ENCODE data around the gene ACVR2A.

DNA sequence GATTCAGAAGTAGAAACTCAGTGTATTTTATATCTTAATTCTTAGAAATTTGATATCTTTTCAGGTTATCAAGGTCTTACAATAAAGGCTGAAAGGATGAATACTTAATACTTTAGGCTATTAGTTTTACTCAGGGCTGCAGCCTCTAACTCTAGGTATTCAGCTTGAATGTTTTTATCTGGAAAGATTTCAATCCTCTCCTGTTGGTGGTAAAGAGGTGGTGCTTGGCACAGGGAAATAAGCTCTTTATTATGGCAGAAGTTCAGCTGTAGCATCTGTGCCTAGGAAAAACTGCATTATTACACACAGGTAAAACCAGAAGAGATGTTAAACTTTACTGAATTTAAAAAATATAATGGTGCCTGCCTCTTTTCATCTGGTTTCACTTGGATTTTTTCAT, 11.1 kb downstream of the ACVR2A start:
- TF ChIP-seq, protein P1, sequence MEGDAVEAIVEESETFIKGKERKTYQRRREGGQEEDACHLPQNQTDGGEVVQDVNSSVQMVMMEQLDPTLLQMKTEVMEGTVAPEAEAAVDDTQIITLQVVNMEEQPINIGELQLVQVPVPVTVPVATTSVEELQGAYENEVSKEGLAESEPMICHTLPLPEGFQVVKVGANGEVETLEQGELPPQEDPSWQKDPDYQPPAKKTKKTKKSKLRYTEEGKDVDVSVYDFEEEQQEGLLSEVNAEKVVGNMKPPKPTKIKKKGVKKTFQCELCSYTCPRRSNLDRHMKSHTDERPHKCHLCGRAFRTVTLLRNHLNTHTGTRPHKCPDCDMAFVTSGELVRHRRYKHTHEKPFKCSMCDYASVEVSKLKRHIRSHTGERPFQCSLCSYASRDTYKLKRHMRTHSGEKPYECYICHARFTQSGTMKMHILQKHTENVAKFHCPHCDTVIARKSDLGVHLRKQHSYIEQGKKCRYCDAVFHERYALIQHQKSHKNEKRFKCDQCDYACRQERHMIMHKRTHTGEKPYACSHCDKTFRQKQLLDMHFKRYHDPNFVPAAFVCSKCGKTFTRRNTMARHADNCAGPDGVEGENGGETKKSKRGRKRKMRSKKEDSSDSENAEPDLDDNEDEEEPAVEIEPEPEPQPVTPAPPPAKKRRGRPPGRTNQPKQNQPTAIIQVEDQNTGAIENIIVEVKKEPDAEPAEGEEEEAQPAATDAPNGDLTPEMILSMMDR (IDR thresholded peaks at IDR 0.05) = no peak
- TF ChIP-seq POLR2AphosphoS5 (IDR thresholded peaks at IDR 0.05; ENCODE audit: low read depth, low read length) (no peak), SIN3A (IDR thresholded peaks at IDR 0.05; ENCODE audit: borderline replicate concordance, insufficient read depth, low read depth, low read length) (no peak)
- TF ChIP-seq, protein P2, sequence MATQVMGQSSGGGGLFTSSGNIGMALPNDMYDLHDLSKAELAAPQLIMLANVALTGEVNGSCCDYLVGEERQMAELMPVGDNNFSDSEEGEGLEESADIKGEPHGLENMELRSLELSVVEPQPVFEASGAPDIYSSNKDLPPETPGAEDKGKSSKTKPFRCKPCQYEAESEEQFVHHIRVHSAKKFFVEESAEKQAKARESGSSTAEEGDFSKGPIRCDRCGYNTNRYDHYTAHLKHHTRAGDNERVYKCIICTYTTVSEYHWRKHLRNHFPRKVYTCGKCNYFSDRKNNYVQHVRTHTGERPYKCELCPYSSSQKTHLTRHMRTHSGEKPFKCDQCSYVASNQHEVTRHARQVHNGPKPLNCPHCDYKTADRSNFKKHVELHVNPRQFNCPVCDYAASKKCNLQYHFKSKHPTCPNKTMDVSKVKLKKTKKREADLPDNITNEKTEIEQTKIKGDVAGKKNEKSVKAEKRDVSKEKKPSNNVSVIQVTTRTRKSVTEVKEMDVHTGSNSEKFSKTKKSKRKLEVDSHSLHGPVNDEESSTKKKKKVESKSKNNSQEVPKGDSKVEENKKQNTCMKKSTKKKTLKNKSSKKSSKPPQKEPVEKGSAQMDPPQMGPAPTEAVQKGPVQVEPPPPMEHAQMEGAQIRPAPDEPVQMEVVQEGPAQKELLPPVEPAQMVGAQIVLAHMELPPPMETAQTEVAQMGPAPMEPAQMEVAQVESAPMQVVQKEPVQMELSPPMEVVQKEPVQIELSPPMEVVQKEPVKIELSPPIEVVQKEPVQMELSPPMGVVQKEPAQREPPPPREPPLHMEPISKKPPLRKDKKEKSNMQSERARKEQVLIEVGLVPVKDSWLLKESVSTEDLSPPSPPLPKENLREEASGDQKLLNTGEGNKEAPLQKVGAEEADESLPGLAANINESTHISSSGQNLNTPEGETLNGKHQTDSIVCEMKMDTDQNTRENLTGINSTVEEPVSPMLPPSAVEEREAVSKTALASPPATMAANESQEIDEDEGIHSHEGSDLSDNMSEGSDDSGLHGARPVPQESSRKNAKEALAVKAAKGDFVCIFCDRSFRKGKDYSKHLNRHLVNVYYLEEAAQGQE (IDR thresholded peaks at IDR 0.05; ENCODE audit: insufficient read depth in 1 of 2, low read depth in 2 of 2, low read length in 1 of 2) = no peak
